Nephron (organoid): Measurements from ENCODE around the gene WDR90.

Source experiments
- H3K27ac Mint-ChIP-seq, 3 experiments: 2 replicates each; pipeline ENCODE4 v1.8.0; 2020; ENCODE audit warnings: mixed read lengths in 3 of 3, mild to moderate bottlenecking in 2 of 3, moderate library complexity in 1 of 3
- H3K27me3 Mint-ChIP-seq: 2 replicates; pipeline ENCODE4 v1.8.0; 2021; ENCODE audit warnings: low read depth, mild to moderate bottlenecking, moderate library complexity, mixed read lengths
- H3K36me3 Mint-ChIP-seq: 2 replicates; pipeline ENCODE4 v1.8.0; 2020; ENCODE audit warnings: low read depth, mixed read lengths
- H3K4me1 Mint-ChIP-seq: 2 replicates; pipeline ENCODE4 v1.8.0; 2020; ENCODE audit warnings: mixed read lengths
- H3K4me3 Mint-ChIP-seq, 3 experiments: 2 replicates each; pipeline ENCODE4 v1.8.0; 2020; ENCODE audit warnings: mild to moderate bottlenecking in 3 of 3, mixed read lengths in 3 of 3, moderate library complexity in 2 of 3
- H3K9me3 Mint-ChIP-seq: 2 replicates; pipeline ENCODE4 v1.8.0; 2020; ENCODE audit warnings: mixed read lengths
- CTCF ChIP-seq, 3 experiments: fragments of 200-600 bp; sonication (generic); IDR thresholded peaks; one replicate each; pipeline ENCODE4 v1.5.0; 2021; ENCODE audit warnings: antibody characterized with exemption in 3 of 3; ENCODE audit not compliant: unreplicated experiment in 3 of 3

Gene WDR90

GRCh38 chr16:631808-632358, 17.3 kb upstream of the WDR90 start:
- Mint-ChIP-seq H3K36me3 (peaks cover 8% of the 10 kb centered on the region), H3K27me3 (peaks cover 5% of the 10 kb centered on the region), H3K4me1 (peaks cover 14% of the 10 kb centered on the region), H3K4me3 (peak overlapping the region; percentile 30 to 71 (median 56)), H3K27ac (peak overlapping the region in 1 of 3 experiments; percentile 59), H3K9me3 (no peaks in the 10 kb centered on the region)
- no peak for TF ChIP-seq CTCF (IDR thresholded peaks at IDR 0.05; ENCODE audit: unreplicated experiment in 3 of 3)

- Mint-ChIP-seq H3K4me1 (peaks cover 14% of the 10 kb centered on the region), H3K9me3 (no peaks in the 10 kb centered on the region), H3K27me3 (peaks cover 5% of the 10 kb centered on the region), H3K4me3 (no peak overlapping the region), H3K36me3 (peaks cover 7% of the 10 kb centered on the region), H3K27ac (no peak overlapping the region)
- TF ChIP-seq CTCF (IDR thresholded peaks at IDR 0.05; ENCODE audit: unreplicated experiment in 3 of 3): no peak
Measured at GRCh38 chr16:632486-633335, 16.5 kb upstream of the WDR90 start.

- H3K27me3 Mint-ChIP-seq: peaks cover 5% of the 10 kb centered on the region
- no peak overlapping the region for H3K27ac Mint-ChIP-seq
- H3K4me3 Mint-ChIP-seq: no peak overlapping the region
- H3K4me1 Mint-ChIP-seq: peaks cover 14% of the 10 kb centered on the region
- H3K9me3 Mint-ChIP-seq: no peaks in the 10 kb centered on the region
- no peak for TF ChIP-seq CTCF (IDR thresholded peaks at IDR 0.05; ENCODE audit: unreplicated experiment in 3 of 3)
- H3K36me3 Mint-ChIP-seq: peaks cover 7% of the 10 kb centered on the region
Measured at GRCh38 chr16:633336-634050, 15.7 kb upstream of the WDR90 start.

GRCh38 chr16:634051-634670, 15.0 kb upstream of the WDR90 start:
- Mint-ChIP-seq H3K36me3 (peaks cover 3% of the 10 kb centered on the region), H3K27ac (no peak overlapping the region), H3K9me3 (no peaks in the 10 kb centered on the region), H3K4me3 (peak overlapping the region; percentile 65 to 76 (median 72)), H3K4me1 (peaks cover 10% of the 10 kb centered on the region), H3K27me3 (peaks cover 5% of the 10 kb centered on the region)
- TF ChIP-seq CTCF (IDR thresholded peaks at IDR 0.05; ENCODE audit: unreplicated experiment in 3 of 3): no peak

- no peaks in the 10 kb centered on the region for H3K36me3 Mint-ChIP-seq
- H3K27me3 Mint-ChIP-seq: peaks cover 5% of the 10 kb centered on the region
Measured at GRCh38 chr16:634996-635395, 14.2 kb upstream of the WDR90 start.

More at GRCh38 chr16:634996-635395, 14.2 kb upstream of the WDR90 start:
- H3K9me3 Mint-ChIP-seq: no peaks in the 10 kb centered on the region
- no peak overlapping the region for H3K27ac Mint-ChIP-seq
- no peak for TF ChIP-seq CTCF (IDR thresholded peaks at IDR 0.05; ENCODE audit: unreplicated experiment in 3 of 3)
- H3K4me3 Mint-ChIP-seq: peak overlapping the region; percentile 74 to 79 (median 76)
- peaks cover 7% of the 10 kb centered on the region for H3K4me1 Mint-ChIP-seq
